ENCODE results near the gene TMPRSS9.

The TMPRSS9 gene

DNA sequence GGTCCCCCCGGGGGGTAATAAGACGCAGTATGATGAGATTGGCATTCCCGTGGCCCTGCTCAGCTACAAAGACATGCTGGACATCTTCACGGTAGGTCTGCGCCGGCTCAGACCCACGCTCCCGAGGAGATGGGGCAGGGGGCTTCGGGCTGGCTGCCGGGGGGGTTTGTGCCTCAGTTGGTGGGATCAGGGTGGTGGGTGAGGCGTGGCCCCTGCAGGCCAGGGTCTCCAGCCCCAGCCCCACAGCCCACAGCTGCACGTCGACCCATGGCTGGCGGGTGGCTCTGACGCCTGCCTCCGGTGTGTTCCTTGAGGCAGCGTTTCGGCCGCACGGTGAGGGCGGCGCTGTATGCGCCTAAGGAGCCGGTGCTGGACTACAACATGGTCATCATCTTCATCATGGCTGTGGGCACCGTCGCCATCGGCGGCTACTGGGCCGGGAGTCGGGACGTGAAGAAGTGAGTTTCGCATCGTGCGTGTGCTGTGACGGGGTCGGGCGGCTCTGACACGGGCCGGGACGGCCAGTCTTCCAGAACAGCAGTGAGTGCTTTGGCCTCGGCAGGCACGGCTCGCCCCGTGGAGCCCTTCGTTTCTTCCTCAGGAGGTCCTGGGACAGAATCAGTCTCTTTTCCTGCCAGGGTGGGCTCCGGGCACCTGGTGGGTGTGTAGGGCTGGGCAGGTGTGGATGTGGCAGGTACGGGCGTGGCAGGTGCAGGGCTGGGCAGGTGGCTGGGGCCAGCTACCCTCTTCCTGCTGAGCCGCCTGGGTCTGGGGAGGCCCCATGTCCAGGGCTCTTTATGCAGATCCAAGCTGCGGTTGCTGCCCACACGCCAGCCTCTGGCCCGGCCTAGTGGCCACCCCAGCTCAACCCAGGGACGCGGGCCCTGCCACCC is 21.1 kb upstream of the TMPRSS9 start:
- H3K4me2 ChIP-seq (ENCODE audit: low read length, poor library complexity, severe bottlenecking), result no peak overlapping the region
- no peak overlapping the region for H3K23ac ChIP-seq (ENCODE audit: low read length in 2 of 2)
- 96% methylated on average over 54 of the region's 54 CpGs for WGBS
- no peak overlapping the region for H3K4me3 ChIP-seq (ENCODE audit: insufficient read depth in 1 of 2, low read depth in 1 of 2, low read length in 2 of 2)
- no peak overlapping the region for H2BK12ac ChIP-seq (ENCODE audit: low read length in 2 of 2)
- H2AK5ac ChIP-seq (ENCODE audit: low read length, severe bottlenecking), result no peak overlapping the region
- DNase-seq, result no peak
- no peak overlapping the region for H3K9ac ChIP-seq (ENCODE audit: low read length)
- no peaks in the 10 kb centered on the region for H3K27me3 ChIP-seq (ENCODE audit: control insufficient read depth in 1 of 2, insufficient read depth in 1 of 2, low read length in 2 of 2)
- H4K91ac ChIP-seq (ENCODE audit: low read length), result no peak overlapping the region
- H3K18ac ChIP-seq (ENCODE audit: low read depth in 1 of 2, low read length in 2 of 2), result no peak overlapping the region
- no peak overlapping the region for H3K14ac ChIP-seq (ENCODE audit: low read length in 2 of 2)
- H3K4ac ChIP-seq (ENCODE audit: low read depth in 1 of 2, low read length in 2 of 2), result no peak overlapping the region
- H3K79me1 ChIP-seq (replicated peaks; ENCODE audit: low read length, poor library complexity, severe bottlenecking), result peaks cover 40% of the 10 kb centered on the region
- H3K4me1 ChIP-seq (ENCODE audit: control insufficient read depth, insufficient read depth, low read depth, low read length), result peaks cover 18% of the 10 kb centered on the region
- H4K8ac ChIP-seq (ENCODE audit: low read length), result no peak overlapping the region
- no peak overlapping the region for H3K27ac ChIP-seq (ENCODE audit: low read length, poor library complexity, severe bottlenecking)
- no peaks in the 10 kb centered on the region for H3K9me3 ChIP-seq (ENCODE audit: control insufficient read depth, low read length)
- peaks cover 11 to 81% of the 10 kb centered on the region in 2 experiments for H3K36me3 ChIP-seq (ENCODE audit: control insufficient read depth in 1 of 2, insufficient read depth in 2 of 2, low read depth in 1 of 2, low read length in 2 of 2)
- no peak overlapping the region for H2AFZ ChIP-seq (ENCODE audit: low read depth, low read length)
- H2BK120ac ChIP-seq (ENCODE audit: low read depth, low read length), result no peak overlapping the region
- no peak overlapping the region for H2BK15ac ChIP-seq (ENCODE audit: low read depth, poor library complexity, severe bottlenecking)
- no peak overlapping the region for H2BK5ac ChIP-seq (ENCODE audit: low read depth, low read length, poor library complexity, severe bottlenecking)

DNA sequence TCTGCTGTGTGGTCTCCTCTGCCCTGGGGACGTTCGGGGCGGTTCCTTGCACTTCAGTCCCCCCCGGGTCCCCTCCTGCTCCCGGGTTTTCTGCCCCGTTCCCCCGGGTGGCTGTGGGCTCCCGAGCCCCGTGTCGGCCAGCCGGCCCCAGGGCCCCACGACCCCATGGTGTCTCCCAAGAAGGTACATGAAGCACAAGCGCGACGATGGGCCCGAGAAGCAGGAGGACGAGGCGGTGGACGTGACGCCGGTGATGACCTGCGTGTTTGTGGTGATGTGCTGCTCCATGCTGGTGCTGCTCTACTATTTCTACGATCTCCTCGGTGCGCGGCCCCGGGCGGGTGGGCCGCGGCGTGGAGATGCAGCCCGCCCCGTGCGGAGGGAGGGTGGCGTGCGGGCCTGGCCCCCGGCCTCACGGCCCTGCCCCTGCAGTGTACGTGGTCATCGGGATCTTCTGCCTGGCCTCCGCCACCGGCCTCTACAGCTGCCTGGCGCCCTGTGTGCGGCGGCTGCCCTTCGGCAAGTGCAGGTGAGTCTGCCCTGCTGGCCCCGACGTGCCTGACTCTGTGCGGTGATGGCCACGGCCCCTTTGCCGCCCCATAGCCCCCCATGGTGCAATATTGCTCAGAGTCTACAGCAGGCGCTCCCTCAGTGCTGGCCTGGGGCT is 20.3 kb upstream of the TMPRSS9 start:
- no peak overlapping the region for H2AFZ ChIP-seq (ENCODE audit: low read depth, low read length)
- no peak overlapping the region for H4K8ac ChIP-seq (ENCODE audit: low read length)
- no peak for DNase-seq
- H2BK120ac ChIP-seq (ENCODE audit: low read depth, low read length), result no peak overlapping the region
- H3K23ac ChIP-seq (ENCODE audit: low read length in 2 of 2), result no peak overlapping the region
- H3K9me3 ChIP-seq (ENCODE audit: control insufficient read depth, low read length), result no peaks in the 10 kb centered on the region
- H3K14ac ChIP-seq (ENCODE audit: low read length in 2 of 2), result no peak overlapping the region
- no peak overlapping the region for H2BK12ac ChIP-seq (ENCODE audit: low read length in 2 of 2)
- H4K91ac ChIP-seq (ENCODE audit: low read length), result no peak overlapping the region
- no peak overlapping the region for H3K9ac ChIP-seq (ENCODE audit: low read length)
- peaks cover 33% of the 10 kb centered on the region for H3K79me1 ChIP-seq (replicated peaks; ENCODE audit: low read length, poor library complexity, severe bottlenecking)
- no peak overlapping the region for H3K4ac ChIP-seq (ENCODE audit: low read depth in 1 of 2, low read length in 2 of 2)
- H3K27me3 ChIP-seq (ENCODE audit: control insufficient read depth in 1 of 2, insufficient read depth in 1 of 2, low read length in 2 of 2), result no peaks in the 10 kb centered on the region
- no peak overlapping the region for H3K4me2 ChIP-seq (ENCODE audit: low read length, poor library complexity, severe bottlenecking)
- H2BK15ac ChIP-seq (ENCODE audit: low read depth, poor library complexity, severe bottlenecking), result no peak overlapping the region
- no peak overlapping the region for H3K18ac ChIP-seq (ENCODE audit: low read depth in 1 of 2, low read length in 2 of 2)
- H3K36me3 ChIP-seq (ENCODE audit: control insufficient read depth in 1 of 2, insufficient read depth in 2 of 2, low read depth in 1 of 2, low read length in 2 of 2), result peaks cover 16 to 79% of the 10 kb centered on the region in 2 experiments
- no peak overlapping the region for H3K4me3 ChIP-seq (ENCODE audit: insufficient read depth in 1 of 2, low read depth in 1 of 2, low read length in 2 of 2)
- H2AK5ac ChIP-seq (ENCODE audit: low read length, severe bottlenecking), result no peak overlapping the region
- 95% methylated on average over 52 of the region's 52 CpGs for WGBS
- peaks cover 14% of the 10 kb centered on the region for H3K4me1 ChIP-seq (ENCODE audit: control insufficient read depth, insufficient read depth, low read depth, low read length)
- no peak overlapping the region for H3K27ac ChIP-seq (ENCODE audit: low read length, poor library complexity, severe bottlenecking)
- no peak overlapping the region for H2BK5ac ChIP-seq (ENCODE audit: low read depth, low read length, poor library complexity, severe bottlenecking)

- no peaks in the 10 kb centered on the region for H3K9me3 ChIP-seq (ENCODE audit: control insufficient read depth, low read length)
- no peak overlapping the region for H4K8ac ChIP-seq (ENCODE audit: low read length)
- no peak overlapping the region for H4K91ac ChIP-seq (ENCODE audit: low read length)
- peaks cover 12% of the 10 kb centered on the region for H3K4me1 ChIP-seq (ENCODE audit: control insufficient read depth, insufficient read depth, low read depth, low read length)
- no peak overlapping the region for H3K27ac ChIP-seq (ENCODE audit: low read length, poor library complexity, severe bottlenecking)
- H3K14ac ChIP-seq (ENCODE audit: low read length in 2 of 2), result no peak overlapping the region
- 92% methylated on average over 34 of the region's 38 CpGs for WGBS
- no peak for DNase-seq
- H3K79me1 ChIP-seq (replicated peaks; ENCODE audit: low read length, poor library complexity, severe bottlenecking), result peaks cover 27% of the 10 kb centered on the region
- H3K9ac ChIP-seq (ENCODE audit: low read length), result no peak overlapping the region
- H2BK120ac ChIP-seq (ENCODE audit: low read depth, low read length), result no peak overlapping the region
- H3K4ac ChIP-seq (ENCODE audit: low read depth in 1 of 2, low read length in 2 of 2), result no peak overlapping the region
- H3K4me2 ChIP-seq (ENCODE audit: low read length, poor library complexity, severe bottlenecking), result no peak overlapping the region
- H2BK5ac ChIP-seq (ENCODE audit: low read depth, low read length, poor library complexity, severe bottlenecking), result no peak overlapping the region
- no peak overlapping the region for H2BK15ac ChIP-seq (ENCODE audit: low read depth, poor library complexity, severe bottlenecking)
- H3K36me3 ChIP-seq (ENCODE audit: control insufficient read depth in 1 of 2, insufficient read depth in 2 of 2, low read depth in 1 of 2, low read length in 2 of 2), result peaks cover 19 to 87% of the 10 kb centered on the region in 2 experiments
- H3K18ac ChIP-seq (ENCODE audit: low read depth in 1 of 2, low read length in 2 of 2), result no peak overlapping the region
- no peak overlapping the region for H2AFZ ChIP-seq (ENCODE audit: low read depth, low read length)
- H2BK12ac ChIP-seq (ENCODE audit: low read length in 2 of 2), result no peak overlapping the region
- no peak overlapping the region for H3K4me3 ChIP-seq (ENCODE audit: insufficient read depth in 1 of 2, low read depth in 1 of 2, low read length in 2 of 2)
- H2AK5ac ChIP-seq (ENCODE audit: low read length, severe bottlenecking), result no peak overlapping the region
- no peak overlapping the region for H3K23ac ChIP-seq (ENCODE audit: low read length in 2 of 2)
- H3K27me3 ChIP-seq (ENCODE audit: control insufficient read depth in 1 of 2, insufficient read depth in 1 of 2, low read length in 2 of 2), result no peaks in the 10 kb centered on the region
These were observed 19.4 kb upstream of the TMPRSS9 start for GRCh38 chr19:2340496-2341243.

All from mesenchymal stem cell (in vitro differentiated cells and primary cell).